Liver (tissue), 3 donors: ENCODE measurements around the gene MN1.

Experiments used
- CTCF ChIP-seq: fragments of 150-350 bp; IDR thresholded peaks from 2 replicates; pipeline ENCODE4 v1.5.1; 2017; ENCODE audit warnings: improper control_type of control experiment, low read depth, low read length; ENCODE audit not compliant: missing input control
- JUND ChIP-seq, 2 donors: IDR thresholded peaks; 2 replicates each; pipeline ENCODE4 v1.6.1; 2016; ENCODE audit warnings: antibody characterized with exemption in 2 of 2
- donor health status: healthy.
- donor health status: healthy.

GRCh38 chr22:27732391-27732790, 69.2 kb downstream of the MN1 start:
- TF ChIP-seq CTCF (no peak), JUND (IDR thresholded peaks at IDR 0.05) (no peak)
